T-helper 2 cell (primary cell): Measurements from ENCODE around the gene ABHD16B.

Experiments
- DNase-seq, 5 experiments: peaks; one replicate each; pipeline versions ENCODE4 v3.0.0 to v3.0.0-alpha.2; 2012 to 2022

ABHD16B gene

GRCh38 chr20:63897978-63898561 is 36.8 kb downstream of the ABHD16B start:
- no peak for DNase-seq

GRCh38 chr20:63898882-63899558 is 37.7 kb downstream of the ABHD16B start:
- no peak for DNase-seq

- no peak for DNase-seq
Observed at GRCh38 chr20:63900413-63900812, 39.1 kb downstream of the ABHD16B start.

GRCh38 chr20:63903796-63904561 is 42.7 kb downstream of the ABHD16B start:
- DNase-seq: no peak

- DNase-seq: no peak
Observed at GRCh38 chr20:63908008-63908682, 46.8 kb downstream of the ABHD16B start.

GRCh38 chr20:63911176-63911575 is 49.9 kb downstream of the ABHD16B start:
- DNase-seq: no peak
